Astrocyte of the spinal cord (primary cell): Measurements from ENCODE around the gene NUP133.
A peak's percentile ranks its signal among the peaks of the same experiment; 100 is the strongest.

Experiments used
- DNase-seq: peaks from one replicate; pipeline ENCODE4 v3.0.0; 2011; ENCODE audit warnings: low read depth, low spot score
- H3K4me3 ChIP-seq: 2 replicates; pipeline ENCODE4 v1.5.1; 2011; ENCODE audit warnings: low read depth, mild to moderate bottlenecking, low read length, moderate library complexity
- in situ Hi-C: cut with HindIII; loops from 2 replicates; pipeline ENCODE4 v1.10.0; 2017; ENCODE audit warnings: low sequenced_read_pairs
- TF ChIP-seq, protein P1 (sequence below): IDR thresholded peaks from 2 replicates; pipeline ENCODE4 v1.5.1; 2012; ENCODE audit warnings: low read depth, mild to moderate bottlenecking, low read length, inconsistent platforms

NUP133 gene

DNA sequence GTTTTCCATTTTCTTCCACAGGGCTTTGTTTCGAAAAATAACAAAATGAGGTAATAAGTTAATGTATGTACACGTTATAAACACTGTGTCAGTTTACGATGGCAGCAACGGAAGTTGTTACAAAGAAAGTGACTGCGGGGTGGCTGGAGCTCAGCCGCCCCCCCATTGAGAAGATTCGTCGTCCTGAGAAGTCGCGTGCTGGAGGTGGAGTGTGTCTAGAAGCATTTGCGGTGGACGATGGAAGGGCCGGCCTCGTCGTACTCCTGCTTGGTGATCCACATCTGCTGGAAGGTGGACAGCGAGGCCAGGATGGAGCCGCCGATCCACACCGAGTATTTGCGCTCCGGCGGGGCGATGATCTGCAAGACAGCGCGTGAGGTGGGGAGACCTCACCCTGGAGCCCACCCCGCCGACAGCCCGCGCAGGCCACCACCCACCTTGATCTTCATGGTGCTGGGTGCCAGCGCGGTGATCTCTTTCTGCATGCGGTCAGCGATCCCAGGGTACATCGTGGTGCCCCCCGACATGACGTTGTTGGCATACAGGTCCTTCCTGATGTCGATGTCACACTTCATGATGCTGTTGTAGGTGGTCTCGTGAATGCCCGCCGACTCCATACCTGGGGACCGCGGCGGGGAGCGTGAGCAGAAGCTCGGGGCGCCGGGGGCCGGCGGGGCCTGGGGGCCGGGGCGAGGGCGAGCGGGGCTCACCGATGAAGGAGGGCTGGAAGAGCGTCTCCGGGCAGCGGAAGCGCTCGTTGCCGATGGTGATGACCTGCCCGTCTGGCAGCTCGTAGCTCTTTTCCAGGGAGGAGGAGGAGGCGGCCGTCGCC, 76.6 kb downstream of the NUP133 start:
- TF ChIP-seq, protein P1, sequence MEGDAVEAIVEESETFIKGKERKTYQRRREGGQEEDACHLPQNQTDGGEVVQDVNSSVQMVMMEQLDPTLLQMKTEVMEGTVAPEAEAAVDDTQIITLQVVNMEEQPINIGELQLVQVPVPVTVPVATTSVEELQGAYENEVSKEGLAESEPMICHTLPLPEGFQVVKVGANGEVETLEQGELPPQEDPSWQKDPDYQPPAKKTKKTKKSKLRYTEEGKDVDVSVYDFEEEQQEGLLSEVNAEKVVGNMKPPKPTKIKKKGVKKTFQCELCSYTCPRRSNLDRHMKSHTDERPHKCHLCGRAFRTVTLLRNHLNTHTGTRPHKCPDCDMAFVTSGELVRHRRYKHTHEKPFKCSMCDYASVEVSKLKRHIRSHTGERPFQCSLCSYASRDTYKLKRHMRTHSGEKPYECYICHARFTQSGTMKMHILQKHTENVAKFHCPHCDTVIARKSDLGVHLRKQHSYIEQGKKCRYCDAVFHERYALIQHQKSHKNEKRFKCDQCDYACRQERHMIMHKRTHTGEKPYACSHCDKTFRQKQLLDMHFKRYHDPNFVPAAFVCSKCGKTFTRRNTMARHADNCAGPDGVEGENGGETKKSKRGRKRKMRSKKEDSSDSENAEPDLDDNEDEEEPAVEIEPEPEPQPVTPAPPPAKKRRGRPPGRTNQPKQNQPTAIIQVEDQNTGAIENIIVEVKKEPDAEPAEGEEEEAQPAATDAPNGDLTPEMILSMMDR = no peak
- no peak for DNase-seq
- H3K4me3 ChIP-seq = no peak overlapping the region
- in situ Hi-C loops = loop anchor here (25.0 kb wide), 1 partner anchor 94 kb away; the partner anchor contains the start of gene CCSAP

DNA sequence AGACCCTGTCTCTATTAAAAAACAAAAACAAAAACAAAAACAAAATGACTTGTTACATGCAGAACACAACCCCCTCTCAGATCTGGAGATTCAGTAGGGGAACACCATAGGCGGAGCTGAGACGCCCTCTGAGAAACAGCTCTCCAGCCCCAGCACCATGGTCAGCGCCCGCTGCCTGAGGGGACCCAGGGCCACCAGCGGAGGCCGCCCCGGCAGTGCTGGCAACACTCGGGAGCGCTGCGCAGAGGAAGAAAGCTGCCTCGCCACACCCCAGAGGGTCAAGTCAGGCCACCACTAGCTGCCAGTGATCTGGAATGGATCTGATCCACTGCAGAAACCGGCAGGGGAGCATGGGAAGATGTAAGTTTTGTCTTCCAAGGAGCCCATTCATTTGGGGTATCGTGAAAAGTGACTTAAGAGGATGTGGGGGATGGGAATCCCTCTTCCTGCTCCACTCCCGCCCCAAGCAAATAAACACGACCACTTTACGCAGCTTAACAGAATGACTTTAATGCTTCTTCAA, 77.3 kb downstream of the NUP133 start:
- TF ChIP-seq, protein P1 = peak; percentile 10
- H3K4me3 ChIP-seq = no peak overlapping the region
- peak; percentile 53 for DNase-seq
- in situ Hi-C loops = loop anchor here (25.0 kb wide), 1 partner anchor 94 kb away; the partner anchor contains the start of gene CCSAP

GRCh38 chr1:229428256-229428655, 79.9 kb downstream of the NUP133 start:
- in situ Hi-C loops = loop anchor here (25.0 kb wide), 1 partner anchor 91 kb away; the partner anchor contains the start of gene CCSAP
- TF ChIP-seq, protein P1 = no peak
- no peak for DNase-seq
- no peak overlapping the region for H3K4me3 ChIP-seq

DNA sequence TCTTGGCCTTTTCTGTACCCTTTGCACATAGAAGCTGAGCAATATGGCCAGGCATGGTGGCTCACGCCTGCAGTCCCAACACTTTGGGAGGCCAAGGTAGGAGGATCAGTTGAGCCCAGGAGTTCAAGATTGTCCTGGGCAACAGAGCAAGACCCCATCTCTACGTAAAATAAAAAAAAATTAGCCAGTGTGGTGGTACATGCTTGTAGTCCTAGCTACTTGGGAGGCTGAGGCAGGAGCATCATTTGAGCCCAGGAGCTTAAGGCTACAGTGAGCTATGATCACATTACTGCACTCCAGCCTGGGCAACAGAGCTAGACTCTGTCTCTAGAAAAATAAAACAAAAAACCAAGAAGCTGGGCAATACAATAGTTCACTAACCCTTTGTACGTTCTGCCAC, 80.6 kb downstream of the NUP133 start:
- TF ChIP-seq, protein P1 = no peak
- DNase-seq = no peak
- no peak overlapping the region for H3K4me3 ChIP-seq
- in situ Hi-C loops = loop anchor here (25.0 kb wide), 1 partner anchor 90 kb away; the partner anchor contains the start of gene CCSAP

- TF ChIP-seq, protein P1 = no peak
- H3K4me3 ChIP-seq = no peak overlapping the region
- DNase-seq = no peak
- in situ Hi-C loops = loop anchor here (25.0 kb wide), 1 partner anchor 88 kb away; the partner anchor contains the start of gene CCSAP
Observed at GRCh38 chr1:229425564-229426159, 82.5 kb downstream of the NUP133 start.

DNA sequence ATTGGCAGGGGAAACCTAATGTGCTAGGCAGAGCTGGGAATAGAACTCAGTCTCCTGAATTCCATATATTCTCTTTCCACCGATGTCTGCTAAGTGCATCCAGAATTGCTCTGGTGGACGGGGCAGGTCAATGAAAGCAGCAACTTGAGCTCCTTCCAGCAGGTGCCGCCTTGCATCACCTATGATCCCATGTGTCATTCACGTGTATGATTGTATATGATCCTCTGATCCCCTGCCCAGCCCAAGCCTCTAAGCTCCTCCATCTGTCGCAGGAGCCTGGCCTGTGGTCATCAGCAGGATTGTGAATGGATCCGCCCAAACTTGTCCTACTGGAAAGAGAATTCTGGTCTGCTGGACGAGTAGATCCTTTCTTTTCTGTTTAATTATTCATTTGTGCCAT, 87.4 kb downstream of the NUP133 start:
- no peak for DNase-seq
- no peak overlapping the region for H3K4me3 ChIP-seq
- in situ Hi-C loops = no loop called here
- TF ChIP-seq, protein P1 = no peak
